ENCODE data around the gene PIGR. TPM values are rescaled to one million over a fixed set of nuclear protein-coding genes. Genes with fewer than 3 reads are reported as not detected.
"Not testable (repeated sequence)": the region's sequence is repeated elsewhere in the genome, so short reads cannot be mapped to it uniquely, and the experiment has no call there.

Gene PIGR
- total RNA-seq, 1 donor from 2014 or later, result 30.1 TPM

DNA sequence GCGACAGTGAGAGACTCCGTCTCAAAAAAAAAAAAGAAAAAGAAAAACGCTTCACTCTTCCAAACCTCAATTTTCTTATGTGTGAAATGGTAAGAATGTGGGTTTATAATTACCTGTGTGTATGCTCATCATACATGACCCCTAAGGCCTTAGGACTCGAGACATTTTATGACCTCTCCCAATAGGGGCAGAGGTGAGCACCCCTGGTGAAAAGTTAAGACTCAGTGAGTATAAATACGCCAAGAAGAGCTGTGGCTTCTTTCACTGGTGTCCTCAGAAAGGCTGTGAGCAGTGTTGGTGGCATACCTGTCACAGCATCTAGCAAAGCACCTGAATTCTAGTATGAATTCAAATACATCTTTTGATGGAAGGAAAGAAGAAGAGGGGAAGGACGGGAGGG, 16.7 kb downstream of the PIGR start:
- Mint-ChIP-seq H3K9me3 (no peaks in the 10 kb centered on the region), H3K4me3 (no peak overlapping the region), H3K4me1 (ENCODE audit: unreplicated experiment) (no peaks in the 10 kb centered on the region), H3K27me3 (peaks cover 4% of the 10 kb centered on the region), H3K36me3 (no peaks in the 10 kb centered on the region), H3K27ac (no peak overlapping the region)
- TF ChIP-seq, protein P1, sequence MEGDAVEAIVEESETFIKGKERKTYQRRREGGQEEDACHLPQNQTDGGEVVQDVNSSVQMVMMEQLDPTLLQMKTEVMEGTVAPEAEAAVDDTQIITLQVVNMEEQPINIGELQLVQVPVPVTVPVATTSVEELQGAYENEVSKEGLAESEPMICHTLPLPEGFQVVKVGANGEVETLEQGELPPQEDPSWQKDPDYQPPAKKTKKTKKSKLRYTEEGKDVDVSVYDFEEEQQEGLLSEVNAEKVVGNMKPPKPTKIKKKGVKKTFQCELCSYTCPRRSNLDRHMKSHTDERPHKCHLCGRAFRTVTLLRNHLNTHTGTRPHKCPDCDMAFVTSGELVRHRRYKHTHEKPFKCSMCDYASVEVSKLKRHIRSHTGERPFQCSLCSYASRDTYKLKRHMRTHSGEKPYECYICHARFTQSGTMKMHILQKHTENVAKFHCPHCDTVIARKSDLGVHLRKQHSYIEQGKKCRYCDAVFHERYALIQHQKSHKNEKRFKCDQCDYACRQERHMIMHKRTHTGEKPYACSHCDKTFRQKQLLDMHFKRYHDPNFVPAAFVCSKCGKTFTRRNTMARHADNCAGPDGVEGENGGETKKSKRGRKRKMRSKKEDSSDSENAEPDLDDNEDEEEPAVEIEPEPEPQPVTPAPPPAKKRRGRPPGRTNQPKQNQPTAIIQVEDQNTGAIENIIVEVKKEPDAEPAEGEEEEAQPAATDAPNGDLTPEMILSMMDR (conservative IDR thresholded peaks at IDR 0.05), result no peak
- DNase-seq (ENCODE audit: extremely low spot score, unreplicated experiment), result no peak

DNA sequence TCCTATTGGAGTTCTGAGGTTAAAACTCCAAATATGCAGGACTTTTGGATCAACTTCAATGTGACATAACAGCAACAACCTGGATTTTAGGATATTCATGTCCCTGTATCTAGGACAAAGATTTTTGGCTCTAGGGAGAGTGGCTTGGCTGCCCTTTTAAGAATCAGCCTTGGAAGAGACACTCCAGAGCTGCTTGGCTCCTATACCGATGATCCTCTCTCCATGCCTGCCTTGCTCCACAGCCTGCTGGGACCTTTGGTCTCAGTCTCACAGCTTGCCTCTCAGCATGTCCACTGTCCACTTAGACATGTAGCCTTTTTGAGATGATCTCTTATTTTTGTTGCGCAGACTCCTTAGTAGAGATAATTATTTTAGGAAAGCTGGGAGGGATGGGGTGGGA, 20.0 kb downstream of the PIGR start:
- Mint-ChIP-seq H3K9me3 (no peaks in the 10 kb centered on the region), H3K4me1 (ENCODE audit: unreplicated experiment) (no peaks in the 10 kb centered on the region), H3K36me3 (no peaks in the 10 kb centered on the region), H3K27ac (no peak overlapping the region), H3K4me3 (no peak overlapping the region), H3K27me3 (no peaks in the 10 kb centered on the region)
- TF ChIP-seq, protein P1 (conservative IDR thresholded peaks at IDR 0.05), result no peak
- DNase-seq (ENCODE audit: extremely low spot score, unreplicated experiment), result no peak

DNA sequence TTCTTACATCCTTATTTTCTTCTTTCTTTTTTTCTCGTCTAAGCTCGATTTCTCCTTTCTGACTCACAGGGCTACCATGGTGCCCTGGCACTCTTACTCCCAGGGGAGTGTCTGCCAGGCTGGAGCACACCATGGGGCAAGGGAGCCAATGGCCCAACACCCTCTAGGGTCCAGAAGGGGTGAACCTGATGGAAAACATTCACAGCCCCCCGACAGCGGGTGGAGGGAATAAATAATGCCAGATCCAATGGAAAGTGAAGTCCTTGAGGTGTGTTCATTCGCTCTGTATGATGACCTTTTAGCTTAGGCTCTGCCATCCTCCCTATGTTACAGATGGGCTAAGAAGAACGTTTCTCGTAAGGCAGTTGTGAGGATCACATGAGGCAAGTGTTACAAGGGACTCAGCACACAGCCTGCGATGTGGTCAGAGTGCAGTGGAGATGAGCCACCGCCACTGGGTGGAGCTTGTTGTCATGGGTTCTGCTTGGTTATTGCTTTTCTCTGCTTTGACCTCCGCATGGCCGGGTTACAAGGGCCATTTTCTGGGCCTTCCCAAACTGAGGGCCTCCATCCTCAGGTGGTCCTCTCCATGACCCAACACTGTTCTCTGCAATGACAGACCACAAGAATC, 21.0 kb downstream of the PIGR start:
- Mint-ChIP-seq H3K9me3 (no peaks in the 10 kb centered on the region), H3K4me1 (ENCODE audit: unreplicated experiment) (no peaks in the 10 kb centered on the region), H3K36me3 (no peaks in the 10 kb centered on the region), H3K27me3 (no peaks in the 10 kb centered on the region), H3K27ac (no peak overlapping the region), H3K4me3 (no peak overlapping the region)
- TF ChIP-seq, protein P1 (conservative IDR thresholded peaks at IDR 0.05), result no peak
- DNase-seq (ENCODE audit: extremely low spot score, unreplicated experiment), result no peak

DNA sequence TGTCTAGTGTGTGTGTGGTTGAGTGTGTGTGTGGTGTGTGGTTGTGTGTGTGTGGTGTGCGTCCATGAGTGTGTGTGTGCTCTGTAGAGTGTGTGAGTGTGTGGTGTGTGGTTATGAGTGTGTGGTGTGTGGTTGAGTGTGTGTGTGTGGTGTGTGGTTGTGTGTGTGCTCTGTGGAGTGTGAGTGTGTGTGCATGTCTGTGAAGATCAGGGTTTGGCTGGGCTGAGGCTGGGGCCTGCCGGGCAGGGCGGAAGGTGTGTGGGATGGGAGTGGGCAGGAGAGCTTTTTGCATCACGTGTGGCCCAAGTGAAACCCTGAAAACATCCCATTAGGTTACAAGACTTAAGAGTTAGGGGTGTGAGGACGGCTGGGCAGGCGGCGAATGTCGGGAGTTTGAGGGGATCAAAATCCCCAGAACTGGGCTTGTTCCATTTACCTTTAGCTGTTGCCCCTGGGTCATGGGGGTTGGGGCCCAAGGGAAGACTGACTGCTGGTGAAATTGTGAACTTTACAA, 21.6 kb downstream of the PIGR start:
- DNase-seq (ENCODE audit: extremely low spot score, unreplicated experiment), result no peak
- Mint-ChIP-seq H3K4me3 (no peak overlapping the region), H3K27me3 (no peaks in the 10 kb centered on the region), H3K36me3 (no peaks in the 10 kb centered on the region), H3K27ac (no peak overlapping the region), H3K4me1 (ENCODE audit: unreplicated experiment) (no peaks in the 10 kb centered on the region), H3K9me3 (no peaks in the 10 kb centered on the region)
- TF ChIP-seq, protein P1 (conservative IDR thresholded peaks at IDR 0.05), result no peak

DNA sequence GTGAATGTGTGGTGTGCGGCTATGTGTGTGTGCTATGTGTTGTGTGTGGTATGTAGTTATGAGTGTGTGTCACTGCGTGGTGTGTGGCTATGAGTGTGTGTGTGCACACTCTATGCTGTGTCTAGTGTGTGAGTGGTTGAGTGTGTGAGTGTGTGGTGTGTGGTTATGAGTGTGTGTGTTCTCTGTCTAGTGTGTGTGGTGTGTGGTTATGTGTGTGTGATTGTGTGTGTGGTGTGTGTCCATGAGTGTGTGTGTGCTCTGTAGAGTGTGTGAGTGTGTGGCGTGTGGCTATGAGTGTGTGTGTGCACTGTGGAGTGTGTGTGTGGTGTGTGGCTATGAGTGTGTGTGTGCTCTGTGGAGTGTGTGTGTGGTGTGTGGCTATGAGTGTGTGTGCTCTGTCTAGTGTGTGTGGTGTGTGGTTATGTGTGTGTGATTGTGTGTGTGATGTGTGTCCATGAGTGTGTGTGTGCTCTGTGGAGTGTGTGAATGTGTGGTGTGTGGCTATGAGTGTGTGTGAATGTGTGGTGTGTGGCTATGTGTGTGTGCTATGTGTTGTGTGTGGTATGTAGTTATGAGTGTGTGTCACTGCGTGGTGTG, 22.2 kb downstream of the PIGR start:
- not testable (repeated sequence) for H3K36me3 Mint-ChIP-seq; H3K27ac Mint-ChIP-seq; H3K4me1 Mint-ChIP-seq (ENCODE audit: unreplicated experiment); H3K9me3 Mint-ChIP-seq; H3K4me3 Mint-ChIP-seq; H3K27me3 Mint-ChIP-seq; DNase-seq (ENCODE audit: extremely low spot score, unreplicated experiment)
